ENCODE results near the gene DSP. TPM values are rescaled to one million over a fixed set of nuclear protein-coding genes. Genes with fewer than 3 reads are reported as not detected.

DSP gene
- total RNA-seq, 2 experiments from 2014 or later: 0.07 to 0.25 TPM

DNA sequence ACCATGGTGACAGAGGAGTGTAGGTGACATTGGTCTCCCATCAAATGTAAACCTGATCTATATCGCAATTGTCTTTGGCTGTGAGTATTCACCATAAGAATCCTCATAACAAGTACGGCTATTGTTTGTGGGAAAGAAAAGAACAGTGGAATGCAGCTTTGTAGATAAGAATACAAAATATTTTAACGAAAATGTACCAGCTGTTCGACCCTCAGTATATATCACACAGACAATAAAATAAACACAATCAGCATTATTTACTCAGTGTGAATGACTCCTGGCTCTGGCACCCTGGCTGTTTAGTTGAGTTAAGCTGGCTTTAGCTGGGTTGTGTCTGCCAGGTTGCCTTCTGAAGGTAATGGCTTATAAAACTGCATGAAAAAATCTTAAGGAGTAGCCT, 91.9 kb downstream of the DSP start:
- ChIA-PET POLR2A (no interaction called here), CTCF (no interaction called here)
- TF ChIP-seq, protein P1, sequence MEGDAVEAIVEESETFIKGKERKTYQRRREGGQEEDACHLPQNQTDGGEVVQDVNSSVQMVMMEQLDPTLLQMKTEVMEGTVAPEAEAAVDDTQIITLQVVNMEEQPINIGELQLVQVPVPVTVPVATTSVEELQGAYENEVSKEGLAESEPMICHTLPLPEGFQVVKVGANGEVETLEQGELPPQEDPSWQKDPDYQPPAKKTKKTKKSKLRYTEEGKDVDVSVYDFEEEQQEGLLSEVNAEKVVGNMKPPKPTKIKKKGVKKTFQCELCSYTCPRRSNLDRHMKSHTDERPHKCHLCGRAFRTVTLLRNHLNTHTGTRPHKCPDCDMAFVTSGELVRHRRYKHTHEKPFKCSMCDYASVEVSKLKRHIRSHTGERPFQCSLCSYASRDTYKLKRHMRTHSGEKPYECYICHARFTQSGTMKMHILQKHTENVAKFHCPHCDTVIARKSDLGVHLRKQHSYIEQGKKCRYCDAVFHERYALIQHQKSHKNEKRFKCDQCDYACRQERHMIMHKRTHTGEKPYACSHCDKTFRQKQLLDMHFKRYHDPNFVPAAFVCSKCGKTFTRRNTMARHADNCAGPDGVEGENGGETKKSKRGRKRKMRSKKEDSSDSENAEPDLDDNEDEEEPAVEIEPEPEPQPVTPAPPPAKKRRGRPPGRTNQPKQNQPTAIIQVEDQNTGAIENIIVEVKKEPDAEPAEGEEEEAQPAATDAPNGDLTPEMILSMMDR (IDR thresholded peaks at IDR 0.05): no peak
- intact Hi-C loops (cut with micrococcal nuclease): no loop called here
- H3K9me3 Mint-ChIP-seq: no peaks in the 10 kb centered on the region
- no peak overlapping the region for H3K4me3 Mint-ChIP-seq
- no peak for DNase-seq
- no peak for ATAC-seq
- no peaks in the 10 kb centered on the region for H3K36me3 Mint-ChIP-seq (ENCODE audit: low read depth)
- H3K27ac Mint-ChIP-seq: no peak overlapping the region
- no peaks in the 10 kb centered on the region for H3K4me1 Mint-ChIP-seq (ENCODE audit: low read depth)
- peaks cover 6% of the 10 kb centered on the region for H3K27me3 Mint-ChIP-seq

DNA sequence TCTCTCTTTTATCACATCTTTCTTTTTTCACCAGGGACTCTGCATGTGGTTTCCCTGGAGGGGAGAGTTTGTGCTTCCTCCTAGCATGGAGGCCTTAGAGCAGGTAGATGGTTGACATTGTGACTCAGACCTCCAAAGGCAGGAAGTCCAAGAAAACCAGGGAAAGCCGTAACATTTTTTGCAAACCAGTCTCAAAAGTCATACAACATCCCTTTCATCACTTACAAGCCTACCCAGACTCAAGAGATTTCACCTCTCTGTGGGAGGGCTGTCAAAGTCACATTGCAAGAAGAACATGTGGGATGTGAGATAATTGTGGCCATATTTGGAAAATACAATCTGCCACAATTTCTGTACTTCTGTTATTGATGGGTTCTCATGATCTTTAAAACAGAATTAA, 94.7 kb downstream of the DSP start:
- H3K9me3 Mint-ChIP-seq: no peaks in the 10 kb centered on the region
- ATAC-seq (no peak), DNase-seq (no peak)
- H3K36me3 Mint-ChIP-seq (ENCODE audit: low read depth): no peaks in the 10 kb centered on the region
- no peaks in the 10 kb centered on the region for H3K4me1 Mint-ChIP-seq (ENCODE audit: low read depth)
- ChIA-PET CTCF (no interaction called here), POLR2A (no interaction called here)
- H3K27ac Mint-ChIP-seq: no peak overlapping the region
- TF ChIP-seq, protein P1 (IDR thresholded peaks at IDR 0.05): no peak
- intact Hi-C loops (cut with micrococcal nuclease): no loop called here
- no peak overlapping the region for H3K4me3 Mint-ChIP-seq
- H3K27me3 Mint-ChIP-seq: peaks cover 2% of the 10 kb centered on the region

Other genes starting within 250 kb of the DSP start
- 100 to 1,000 TPM; 117 to 124 TPM for gene SSR1, start 228.5 kb upstream of the DSP start, total RNA-seq
- gene CAGE1, start 151.9 kb upstream of the DSP start, total RNA-seq: under 1 TPM; 0.11 to 0.18 TPM
- 10 to 100 TPM; 46.8 to 50.0 TPM for gene RIOK1, start 151.9 kb upstream of the DSP start, total RNA-seq
- gene SNRNP48, start 48.5 kb downstream of the DSP start, total RNA-seq: 10 to 100 TPM; 19.8 to 22.4 TPM
- under 1 TPM; 0.09 to 0.18 TPM for gene BMP6, start 184.4 kb downstream of the DSP start, total RNA-seq

All from activated CD8-positive, alpha-beta T cell treated with anti-CD3 and anti-CD28 coated beads for 36 hours (primary cell).